Activated gamma-delta T cell (primary cell): ENCODE results near the gene KLF15.

ENCODE experiments used
- DNase-seq: peaks from one replicate; lab custom pipeline; 2025; lab: John Stamatoyannopoulos, UW

Gene KLF15

GRCh38 chr3:126389112-126389793, 32.0 kb upstream of the KLF15 start:
- no peak for DNase-seq

GRCh38 chr3:126381966-126382365, 24.8 kb upstream of the KLF15 start:
- no peak for DNase-seq

- no peak for DNase-seq
Measured at GRCh38 chr3:126380011-126380768, 23.0 kb upstream of the KLF15 start.

- no peak for DNase-seq
Measured at GRCh38 chr3:126378341-126378751, 21.1 kb upstream of the KLF15 start.

- no peak for DNase-seq
Measured at GRCh38 chr3:126377211-126377610, 20.0 kb upstream of the KLF15 start.

GRCh38 chr3:126376444-126376843, 19.2 kb upstream of the KLF15 start:
- DNase-seq: no peak

- no peak for DNase-seq
Measured at GRCh38 chr3:126375835-126376331, 18.7 kb upstream of the KLF15 start.

GRCh38 chr3:126373682-126374601, 16.7 kb upstream of the KLF15 start:
- DNase-seq: no peak

GRCh38 chr3:126373146-126373613, 16.0 kb upstream of the KLF15 start:
- no peak for DNase-seq

- no peak for DNase-seq
Measured at GRCh38 chr3:126372413-126373145, 15.4 kb upstream of the KLF15 start.

GRCh38 chr3:126371096-126371705, 14.0 kb upstream of the KLF15 start:
- no peak for DNase-seq

- DNase-seq: no peak
Measured at GRCh38 chr3:126370606-126371005, 13.4 kb upstream of the KLF15 start.

GRCh38 chr3:126370055-126370454, 12.8 kb upstream of the KLF15 start:
- no peak for DNase-seq

GRCh38 chr3:126369490-126369889, 12.3 kb upstream of the KLF15 start:
- DNase-seq: no peak

GRCh38 chr3:126367316-126367805, 10.2 kb upstream of the KLF15 start:
- DNase-seq: no peak

GRCh38 chr3:126365351-126366277, 8.4 kb upstream of the KLF15 start:
- no peak for DNase-seq

GRCh38 chr3:126364731-126365301, 7.6 kb upstream of the KLF15 start:
- no peak for DNase-seq

- no peak for DNase-seq
Measured at GRCh38 chr3:126364130-126364695, 7.0 kb upstream of the KLF15 start.

GRCh38 chr3:126361211-126361610, 4.0 kb upstream of the KLF15 start:
- no peak for DNase-seq
